ENCODE data around the gene SLC39A1.

The SLC39A1 gene

DNA sequence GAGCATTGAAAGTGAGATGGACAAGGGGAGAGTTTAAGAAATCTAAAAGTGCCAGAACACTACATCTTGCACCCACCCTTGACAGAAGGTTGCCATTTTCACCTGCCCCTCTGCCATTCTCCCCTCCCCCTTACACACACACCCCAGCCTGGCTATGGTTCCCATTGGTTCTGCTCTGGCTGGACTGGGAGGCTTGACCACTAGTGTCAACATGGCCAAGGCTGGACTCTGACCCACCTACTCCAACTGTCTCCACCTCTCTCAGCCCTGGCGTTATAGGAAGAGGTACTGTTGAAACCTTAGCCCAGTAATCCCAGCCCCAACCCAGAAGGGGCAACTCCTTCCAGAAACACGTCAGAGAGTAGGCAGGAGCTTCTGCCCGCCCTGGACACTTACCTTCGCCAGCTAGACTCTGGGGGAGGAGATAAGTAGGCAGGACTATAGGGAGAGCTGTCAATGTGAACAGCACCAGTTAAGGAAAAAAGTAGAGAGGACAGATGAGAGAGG, 9.4 kb downstream of the SLC39A1 start:
- no peak for DNase-seq (ENCODE audit: low read depth in 1 of 2, low spot score in 1 of 2)

DNA sequence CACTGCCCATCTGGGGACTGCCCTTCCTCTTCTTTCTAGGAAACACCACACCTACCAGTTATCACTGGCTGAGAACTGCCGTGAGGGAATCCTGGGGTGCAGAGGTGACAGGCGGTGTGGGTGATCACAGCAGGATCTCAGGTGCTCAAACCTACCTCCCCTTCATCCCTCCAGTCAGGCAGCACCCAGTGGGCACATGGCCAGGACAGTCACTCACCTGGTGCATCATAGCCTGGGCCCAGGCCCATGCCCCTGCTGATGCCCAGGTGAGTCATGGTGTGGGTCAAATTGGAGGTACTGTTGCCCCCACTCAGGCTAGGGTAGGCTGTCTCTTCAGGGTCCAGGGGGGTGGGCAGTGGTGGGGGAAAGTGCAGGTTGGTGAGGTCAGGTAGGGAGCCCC, 11.5 kb downstream of the SLC39A1 start:
- DNase-seq (ENCODE audit: low read depth in 1 of 2, low spot score in 1 of 2) = no peak

DNA sequence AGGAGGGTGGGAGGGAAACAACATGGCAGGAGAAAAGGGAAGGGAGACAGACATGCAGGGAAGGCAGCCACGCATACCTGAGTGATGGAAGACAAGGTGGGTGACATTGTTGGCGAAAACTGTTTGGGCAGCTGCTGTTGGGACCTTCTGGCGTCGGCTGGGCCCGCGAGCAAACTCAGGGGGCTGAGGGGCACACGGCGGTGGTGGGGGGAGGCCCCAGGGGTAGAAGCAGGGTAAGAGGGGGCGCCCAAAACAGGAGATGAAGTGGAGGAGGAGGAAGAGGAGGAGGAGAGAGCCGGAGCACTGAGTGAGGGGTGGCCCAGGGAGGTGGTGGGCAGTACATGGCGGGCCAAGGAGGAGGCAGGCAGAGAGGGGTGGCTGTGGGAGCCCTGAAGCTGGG, 12.2 kb downstream of the SLC39A1 start:
- DNase-seq (ENCODE audit: low read depth in 1 of 2, low spot score in 1 of 2) = no peak

DNA sequence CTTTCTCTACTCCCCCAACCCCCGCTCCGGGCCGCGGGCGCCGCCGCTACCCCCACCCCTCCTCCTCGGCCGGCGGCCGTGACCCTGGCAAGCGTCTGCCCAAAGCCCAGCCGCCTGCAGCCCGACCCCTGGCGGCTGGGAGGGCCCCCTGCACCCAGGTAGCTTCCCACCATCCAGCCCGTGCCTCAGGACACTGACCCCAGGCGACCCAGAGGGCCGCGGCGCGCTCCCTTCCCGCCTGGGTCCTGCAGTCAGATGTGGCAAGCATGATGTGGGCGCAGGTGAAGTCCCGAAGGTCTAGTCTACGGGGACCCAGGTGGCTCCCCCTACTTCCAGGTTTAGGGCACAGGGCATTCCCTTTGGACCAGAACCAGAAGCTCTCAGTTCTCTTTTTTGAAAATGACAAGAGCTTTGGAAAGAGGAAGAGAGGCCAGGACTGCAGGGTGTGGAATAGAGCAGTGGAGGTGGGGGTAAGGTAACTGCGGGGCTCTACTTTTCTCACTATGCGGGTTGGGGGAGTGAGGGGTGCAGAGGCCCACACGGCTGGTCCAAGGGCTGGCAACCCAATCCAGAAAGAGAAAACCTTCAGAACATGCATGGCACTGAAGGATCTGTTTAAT, 16.6 kb downstream of the SLC39A1 start, which contains the start of gene DENND4B:
Gene DENND4B (minus strand): TSS at position 97 of the 620 bp plus-strand sequence. CDS start 2,344 bp downstream, outside the sequence.
- DNase-seq (ENCODE audit: low read depth in 1 of 2, low spot score in 1 of 2) = peak; percentile 51 to 69

DNA sequence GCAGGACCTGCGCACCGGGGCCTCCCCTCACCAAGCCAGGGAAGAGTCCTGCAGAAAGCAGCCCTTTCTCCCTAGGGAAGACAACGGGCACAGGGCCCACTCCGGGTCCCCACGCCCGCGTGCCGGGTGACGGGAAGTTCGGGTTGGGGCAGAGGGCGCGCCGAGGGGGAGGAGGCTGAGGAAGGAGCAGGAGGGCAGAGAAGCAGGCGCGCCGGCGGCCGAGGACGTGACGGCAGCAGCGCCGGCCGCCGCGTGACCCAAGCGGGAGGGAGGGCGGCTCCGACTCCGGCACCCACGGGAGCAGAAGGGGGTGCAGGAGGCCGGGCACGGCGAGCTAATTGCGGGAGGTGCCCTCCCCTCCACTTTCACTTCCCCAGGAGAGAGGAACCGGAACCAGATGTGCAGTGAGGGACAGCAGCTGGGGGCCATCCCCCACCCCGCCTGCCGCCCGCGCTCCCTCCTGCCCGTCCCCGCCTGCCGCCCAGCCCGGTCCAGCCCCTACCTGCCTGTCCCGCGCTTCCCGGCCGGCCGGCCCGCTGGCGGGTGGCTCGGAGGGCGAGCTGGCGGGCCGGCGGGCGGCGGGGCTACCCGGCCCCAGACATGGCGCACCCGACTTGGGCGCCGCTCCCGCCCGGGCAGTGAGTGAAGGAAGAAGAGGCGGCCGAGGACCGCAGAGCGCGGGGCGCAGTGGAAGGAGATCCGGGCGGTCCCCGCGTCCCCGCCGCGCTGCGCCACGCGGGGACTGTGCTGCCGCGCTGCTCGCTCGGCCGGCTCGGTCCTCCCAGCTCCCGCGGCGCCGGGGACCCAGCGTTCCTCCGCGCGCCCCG, 17.3 kb downstream of the SLC39A1 start:
- peak; percentile 47 to 50 for DNase-seq (ENCODE audit: low read depth in 1 of 2, low spot score in 1 of 2)

DNA sequence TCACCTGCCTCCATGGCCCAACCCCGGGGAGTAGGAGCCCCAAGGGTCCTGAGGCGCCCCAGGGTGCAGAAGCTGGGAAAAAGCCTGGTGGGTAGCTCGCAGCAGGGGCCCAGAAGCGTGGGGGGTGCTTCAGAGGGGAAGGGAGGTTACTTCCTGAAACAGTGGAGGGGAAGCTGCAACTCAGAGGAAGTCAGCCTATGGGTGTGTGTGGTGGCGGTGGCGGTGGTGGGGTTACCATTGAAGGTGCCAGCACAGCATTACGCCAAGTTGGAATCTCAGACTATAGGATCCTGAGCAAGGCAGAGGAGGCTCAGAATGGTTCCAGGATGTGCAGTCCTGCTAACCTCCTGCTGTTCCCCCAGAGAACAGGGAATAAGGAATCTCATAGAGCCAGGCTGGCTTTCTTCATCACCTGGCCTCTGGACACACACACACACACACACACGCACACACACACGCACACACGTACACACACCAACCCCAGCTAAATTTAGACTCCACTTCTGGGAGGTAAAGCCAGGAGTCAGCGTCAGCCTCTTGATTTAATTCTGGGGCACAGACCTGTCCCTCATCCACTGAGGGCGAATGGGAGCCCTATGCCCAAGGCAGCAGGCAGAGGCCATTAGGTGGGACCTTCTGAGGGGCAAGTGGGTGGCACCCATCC, 18.1 kb downstream of the SLC39A1 start:
- peak; percentile 44 to 46 for DNase-seq (ENCODE audit: low read depth in 1 of 2, low spot score in 1 of 2)

DNA sequence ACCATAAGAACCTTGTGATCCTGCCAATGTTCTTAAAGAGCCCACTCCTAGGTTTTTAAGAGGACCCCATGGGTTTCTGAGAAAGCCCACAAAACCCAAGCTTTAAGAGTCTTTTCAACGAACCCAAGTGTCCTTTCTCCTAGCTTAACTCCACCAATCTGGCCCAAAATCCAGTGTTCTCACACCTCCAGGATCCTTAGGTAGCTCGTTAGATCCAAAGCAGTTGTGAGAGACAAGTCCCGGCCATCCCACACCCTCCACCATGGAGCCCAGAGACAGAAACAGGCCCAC, 18.6 kb downstream of the SLC39A1 start:
- DNase-seq (ENCODE audit: low read depth in 1 of 2, low spot score in 1 of 2) = no peak

DNA sequence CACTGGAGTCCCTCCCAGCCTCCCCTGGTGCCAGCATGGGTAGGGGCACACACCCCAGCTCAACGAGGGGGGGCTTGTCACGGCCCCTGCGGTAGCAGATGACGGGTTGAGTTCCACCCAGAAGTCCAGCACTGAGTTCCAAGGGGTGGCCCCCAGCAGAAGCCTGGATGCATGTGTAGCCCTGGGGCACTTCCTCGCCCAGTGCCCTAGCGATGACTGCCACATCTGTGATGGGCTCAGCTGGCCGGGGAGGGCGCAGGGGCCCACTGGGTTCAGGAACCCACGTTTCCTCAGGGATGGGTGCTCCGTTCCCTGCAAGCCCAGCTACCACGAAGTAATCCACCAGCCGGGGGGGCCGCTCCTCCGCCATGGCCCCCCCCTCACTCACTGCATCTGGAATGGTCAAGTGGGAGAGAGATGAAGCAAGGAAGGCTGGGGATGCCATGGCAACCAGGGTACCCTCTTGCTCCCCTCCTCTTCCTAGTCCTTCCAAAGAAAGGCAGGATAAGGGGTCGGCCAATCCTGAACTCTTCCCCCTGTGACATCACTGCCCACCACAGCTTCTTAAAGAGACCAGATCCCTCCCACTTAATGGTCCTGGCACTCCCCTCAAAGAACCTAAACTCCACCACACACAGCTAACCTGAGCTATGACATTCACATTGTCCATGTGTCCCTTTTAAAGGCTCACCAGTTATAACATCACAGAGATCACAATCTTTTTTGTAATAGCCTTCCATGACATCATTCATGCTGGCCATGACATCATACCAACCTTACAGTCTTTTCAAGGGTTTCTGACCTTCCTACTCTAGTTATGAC, 19.1 kb downstream of the SLC39A1 start:
- DNase-seq (ENCODE audit: low read depth in 1 of 2, low spot score in 1 of 2) = no peak

DNA sequence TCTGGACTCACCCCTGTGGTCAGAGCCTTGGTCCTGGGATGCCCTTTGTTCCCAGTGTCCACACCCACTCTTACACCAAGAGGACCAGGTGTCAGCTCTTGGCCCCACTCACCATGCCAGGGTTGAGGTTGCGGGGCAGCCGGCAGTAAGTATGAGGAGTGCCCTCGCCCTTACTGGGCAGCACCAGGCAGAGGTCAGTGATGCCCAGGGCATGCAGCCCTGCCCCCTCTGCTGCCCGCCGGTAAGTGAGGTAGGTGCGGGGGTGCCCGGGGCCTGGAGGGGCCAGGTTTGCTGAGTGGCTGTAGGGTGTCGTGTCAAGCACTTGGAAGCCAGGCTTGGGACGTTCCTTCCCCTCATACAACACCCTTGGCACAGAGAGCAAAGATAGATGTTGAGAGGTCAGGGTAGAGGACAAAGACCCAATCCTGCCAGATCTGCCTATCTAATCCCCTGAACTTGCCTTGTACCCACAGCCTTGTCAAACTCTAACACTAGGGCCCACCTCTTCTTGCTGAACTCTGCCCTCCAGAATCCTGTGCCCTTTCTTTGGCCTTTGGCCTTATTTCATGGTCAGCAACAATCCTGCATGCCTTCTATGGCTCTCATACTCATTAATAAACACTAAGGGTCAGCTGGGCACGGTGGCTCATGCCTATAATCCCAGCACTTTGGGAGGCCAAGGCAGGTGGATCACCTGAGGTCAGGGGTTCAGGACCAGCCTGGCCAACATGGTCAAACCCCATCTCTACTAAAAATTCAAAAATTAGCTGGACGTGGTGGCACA, 20.4 kb downstream of the SLC39A1 start:
- DNase-seq (ENCODE audit: low read depth in 1 of 2, low spot score in 1 of 2) = no peak

DNA sequence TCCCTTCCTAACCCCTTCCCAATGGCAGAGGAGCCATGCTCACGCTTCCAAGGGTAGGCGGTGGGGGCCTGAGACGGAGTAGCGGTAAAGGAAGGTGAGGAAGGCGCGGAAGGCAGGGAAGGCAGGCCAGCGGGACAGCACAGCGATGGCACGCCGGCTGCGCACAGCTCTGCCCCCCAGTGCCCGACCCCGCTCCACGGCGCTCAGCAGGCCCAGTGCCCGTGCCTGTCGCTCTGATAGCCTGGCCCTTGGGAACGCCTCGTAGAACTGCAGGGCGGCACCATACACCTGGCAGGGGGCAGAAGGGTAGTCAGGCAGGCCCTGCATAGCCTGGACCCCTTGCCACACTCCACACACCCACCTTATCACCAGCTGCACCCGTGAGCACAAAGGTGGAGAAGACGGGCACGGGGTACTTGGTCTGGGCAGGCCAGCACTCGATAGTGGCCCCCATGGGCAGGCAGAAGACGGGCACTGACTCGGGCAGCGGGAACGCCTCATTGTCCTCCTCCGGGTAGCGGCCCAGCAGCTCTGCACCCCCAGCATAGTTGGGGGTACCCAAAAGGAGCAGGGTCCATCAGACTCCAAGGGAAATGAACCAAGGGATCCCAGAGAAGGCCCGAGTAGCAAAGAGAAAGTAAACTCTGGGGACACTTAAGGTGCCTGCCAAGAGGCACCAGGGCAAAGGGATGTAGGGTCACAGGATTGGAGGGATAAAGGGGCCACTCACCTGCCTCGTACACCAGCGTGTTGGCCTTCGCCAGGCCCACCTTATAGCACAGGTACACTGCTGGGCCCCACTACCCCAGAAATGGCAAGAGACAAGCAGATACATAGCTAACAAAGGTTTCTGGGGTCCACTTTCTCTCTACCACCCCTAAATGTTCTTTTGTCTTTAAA, 21.3 kb downstream of the SLC39A1 start:
- no peak for DNase-seq (ENCODE audit: low read depth in 1 of 2, low spot score in 1 of 2)

DNA sequence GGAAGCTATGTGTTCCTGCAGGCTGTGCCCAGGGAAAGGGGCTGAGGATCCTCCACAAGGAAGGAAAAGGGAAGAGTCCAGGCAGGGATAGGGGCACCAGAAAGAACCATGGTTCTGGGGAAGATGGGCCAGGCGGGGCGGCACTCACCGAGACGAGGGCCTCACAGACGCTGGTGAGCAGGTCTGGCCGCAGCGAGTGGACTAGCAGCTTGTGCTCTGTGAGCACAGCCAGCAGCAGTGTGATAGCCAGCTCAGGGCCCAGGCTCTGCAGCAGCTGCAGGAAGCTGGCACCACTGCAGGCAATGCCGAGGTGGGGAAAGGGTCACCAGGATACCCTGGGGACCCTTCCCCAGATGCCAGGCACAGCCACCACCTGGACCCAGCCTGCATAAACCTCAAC, 22.6 kb downstream of the SLC39A1 start:
- DNase-seq (ENCODE audit: low read depth in 1 of 2, low spot score in 1 of 2) = no peak

DNA sequence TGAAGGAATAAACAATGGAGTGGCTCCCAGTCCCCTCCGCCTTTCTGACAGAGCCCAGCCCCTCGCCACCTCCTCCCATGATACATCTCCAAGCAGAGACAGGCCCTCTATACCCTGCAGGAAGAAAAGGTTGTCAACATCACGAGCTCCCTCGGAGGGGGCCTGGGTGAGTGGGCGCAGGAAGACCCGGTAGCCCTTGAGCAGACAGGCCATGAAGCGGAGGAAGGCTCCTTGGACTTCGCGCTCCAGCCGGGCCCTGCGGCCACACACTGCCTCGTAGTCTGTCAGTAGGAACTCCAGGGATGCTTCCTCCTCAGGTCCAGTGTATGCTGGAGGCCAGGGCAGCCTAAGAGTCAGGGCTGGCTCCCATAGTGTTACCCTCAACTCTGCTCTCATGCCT, 23.9 kb downstream of the SLC39A1 start:
- DNase-seq (ENCODE audit: low read depth in 1 of 2, low spot score in 1 of 2) = no peak

DNA sequence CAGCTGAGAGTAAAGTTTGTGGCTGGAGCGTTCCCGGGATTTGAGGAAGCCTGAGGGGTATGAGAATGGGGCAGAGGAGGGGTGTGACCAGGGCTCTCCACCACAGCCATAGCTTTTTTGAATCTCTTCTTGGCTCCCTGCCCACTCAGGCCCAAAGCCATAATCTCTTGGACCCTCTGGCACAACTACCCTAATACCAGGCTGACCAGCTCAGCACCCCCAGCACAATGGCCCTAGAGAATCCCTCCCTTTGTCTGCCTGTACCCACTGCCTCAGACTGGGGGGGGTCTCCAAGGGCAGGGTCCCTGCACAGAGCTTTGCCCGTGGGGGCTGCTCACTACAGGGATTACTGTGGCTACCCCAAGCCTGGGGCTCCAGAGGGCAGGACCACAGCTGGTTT, 24.3 kb downstream of the SLC39A1 start:
- no peak for DNase-seq (ENCODE audit: low read depth in 1 of 2, low spot score in 1 of 2)

DNA sequence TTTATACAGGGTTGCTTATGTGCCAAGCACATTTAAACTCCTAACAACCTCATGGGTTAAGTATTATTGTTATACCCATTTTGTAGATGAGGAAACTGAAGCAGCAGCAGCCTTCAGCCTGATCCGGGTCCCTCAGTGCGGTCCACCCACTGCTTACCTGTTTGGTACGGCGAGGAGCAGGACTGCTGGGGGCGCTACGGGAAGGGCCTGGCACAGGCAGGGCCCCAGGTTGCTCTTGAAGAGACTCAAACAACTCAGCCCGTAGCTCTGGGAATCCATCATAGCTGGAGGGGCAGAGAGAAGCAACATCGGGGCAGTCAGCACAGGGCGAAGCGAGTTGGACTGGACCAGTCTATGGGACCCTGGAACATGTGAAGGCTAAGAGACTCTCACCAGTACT, 26.0 kb downstream of the SLC39A1 start:
- no peak for DNase-seq (ENCODE audit: low read depth in 1 of 2, low spot score in 1 of 2)

DNA sequence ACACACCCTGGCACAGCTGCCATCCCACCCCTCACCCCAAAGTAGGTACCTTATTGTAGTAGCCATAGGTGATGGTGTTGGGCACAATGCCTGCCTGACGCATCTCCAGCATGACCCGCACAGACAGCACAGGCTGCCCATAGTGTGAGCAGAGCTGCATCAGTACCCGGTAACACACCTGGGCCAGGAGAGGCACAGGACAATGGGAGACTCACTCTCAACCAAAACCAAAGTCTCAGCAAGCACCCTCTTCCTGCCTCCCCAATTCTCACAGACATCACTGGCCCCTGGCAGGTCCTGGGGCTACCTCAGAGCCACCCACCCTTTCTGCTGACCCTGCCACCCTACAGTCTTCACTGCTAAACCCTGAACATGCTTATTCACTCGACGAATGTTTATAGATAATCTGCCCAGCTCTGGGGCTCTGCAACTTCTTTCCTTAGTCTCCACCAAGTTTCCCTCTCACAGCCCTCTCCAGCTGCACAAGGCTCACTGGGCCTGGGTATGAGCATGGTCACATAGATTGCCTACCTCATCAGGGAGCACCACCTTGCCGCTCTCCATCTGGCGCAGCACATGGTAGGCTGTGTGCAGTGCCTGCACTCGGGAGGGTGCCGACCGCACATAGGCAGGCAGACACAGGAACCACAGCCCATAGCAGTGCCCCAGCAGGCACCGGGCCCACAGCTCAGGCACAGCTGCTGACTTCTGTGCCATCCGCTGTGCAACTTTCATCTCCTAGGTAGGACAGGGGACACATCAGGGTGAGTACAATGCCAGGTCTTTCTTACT, 27.1 kb downstream of the SLC39A1 start:
- DNase-seq (ENCODE audit: low read depth in 1 of 2, low spot score in 1 of 2) = no peak

DNA sequence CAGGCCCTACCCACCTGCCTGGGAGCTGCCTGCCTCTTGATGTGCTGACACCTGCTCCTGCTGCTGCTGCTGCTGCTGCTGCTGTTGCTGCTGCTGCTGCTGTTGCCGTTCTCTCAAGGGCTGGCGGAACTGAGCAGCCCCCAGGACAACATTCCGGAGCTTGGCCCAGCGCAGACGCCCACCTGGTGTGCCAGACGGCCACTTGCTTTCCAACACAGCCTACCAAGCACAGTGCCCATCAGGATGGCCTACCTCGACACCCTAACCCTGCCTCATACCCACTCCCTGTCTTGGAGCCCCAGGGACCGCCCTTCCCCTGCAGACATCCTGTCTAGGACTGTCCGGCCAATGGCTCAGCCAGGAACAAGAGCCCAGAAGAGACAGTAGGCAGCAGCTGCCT, 28.6 kb downstream of the SLC39A1 start:
- DNase-seq (ENCODE audit: low read depth in 1 of 2, low spot score in 1 of 2) = no peak

DNA sequence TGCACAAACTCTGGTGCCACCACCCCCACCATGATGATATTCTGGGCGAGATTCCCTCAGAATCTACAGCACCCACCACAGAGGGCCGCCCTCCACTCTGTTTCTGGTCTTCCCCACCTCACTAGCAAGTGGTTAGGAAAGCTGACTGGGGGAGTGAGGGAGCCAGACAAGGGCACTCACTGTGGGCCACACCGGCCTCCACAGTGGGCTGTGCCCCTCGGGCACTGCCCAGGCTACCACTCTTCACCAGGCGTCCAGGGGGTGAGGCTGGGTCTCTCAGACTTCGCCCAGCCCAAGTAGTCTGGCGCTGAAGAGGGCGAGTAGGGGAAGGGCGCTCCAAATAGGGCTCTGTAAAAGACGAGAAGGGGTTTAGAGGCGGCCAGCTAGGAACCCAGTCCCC, 29.4 kb downstream of the SLC39A1 start:
- DNase-seq (ENCODE audit: low read depth in 1 of 2, low spot score in 1 of 2) = no peak

DNA sequence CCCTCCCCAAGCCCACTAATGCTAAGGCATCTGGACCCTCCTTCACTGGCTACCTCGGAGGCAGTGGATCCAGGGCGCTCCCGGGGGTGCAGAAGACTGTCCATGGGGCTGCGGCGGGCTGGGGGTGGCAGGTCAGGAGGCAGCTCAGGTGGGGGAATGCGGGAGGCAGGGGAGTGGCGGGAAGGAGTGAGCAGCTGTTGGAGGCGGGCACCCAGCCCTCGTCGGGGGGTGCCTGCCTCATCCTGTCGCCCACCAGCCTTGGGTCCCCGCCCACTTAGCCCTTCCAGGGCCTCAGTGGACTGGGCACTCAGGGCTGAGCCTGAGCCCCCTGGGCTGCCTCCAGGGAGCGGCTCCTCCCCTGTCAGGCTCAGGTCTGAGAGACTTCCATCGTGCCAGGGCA, 29.9 kb downstream of the SLC39A1 start:
- DNase-seq (ENCODE audit: low read depth in 1 of 2, low spot score in 1 of 2) = no peak

Measured in stimulated activated CD4-positive, alpha-beta T cell treated with anti-CD3 and anti-CD28 coated beads, Interleukin-15, amount 100 ng/mL, for 1 hour (primary cell).